ENCODE measurements around the gene BUD31.

DNA sequence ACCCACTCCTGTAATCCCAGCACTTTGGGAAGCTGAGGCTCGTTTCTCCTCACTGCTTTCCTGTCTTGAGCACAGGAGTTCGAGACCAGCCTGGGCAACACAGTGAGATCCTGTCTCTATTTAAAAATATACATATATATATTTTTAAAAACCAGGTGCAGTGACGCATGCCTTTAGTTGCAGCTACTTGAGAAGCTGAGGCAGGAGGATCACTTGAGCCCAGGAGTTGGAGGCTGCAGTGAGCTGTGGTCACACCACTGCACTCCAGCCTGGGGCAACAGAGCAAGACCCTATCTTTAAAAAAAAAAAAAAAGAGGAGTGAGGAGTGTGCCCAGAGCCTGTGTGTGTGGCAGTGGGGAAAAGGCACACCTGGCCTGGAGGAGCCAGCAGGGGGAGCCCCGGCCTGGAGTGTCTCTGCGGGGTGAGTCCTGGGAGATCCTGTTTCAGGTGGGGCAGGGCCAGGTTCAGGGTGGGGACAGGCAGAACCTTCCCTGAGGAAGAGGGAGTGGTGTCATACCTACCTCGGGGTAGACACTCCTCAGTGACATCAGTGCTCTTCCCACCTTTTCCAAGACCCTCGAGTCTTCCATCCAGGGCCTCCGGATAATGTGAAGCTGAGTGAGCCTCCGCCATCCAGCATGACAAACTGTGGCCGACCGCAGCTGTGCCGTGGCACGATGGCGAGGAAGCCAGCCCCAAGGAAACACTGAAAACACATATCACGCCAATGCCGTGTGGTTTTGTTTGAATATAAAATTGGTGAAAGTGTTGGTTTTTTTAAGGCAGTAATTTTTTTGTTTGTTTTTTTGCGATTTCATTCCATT, 43.2 kb upstream of the BUD31 start:
- TF ChIP-seq, protein P1, sequence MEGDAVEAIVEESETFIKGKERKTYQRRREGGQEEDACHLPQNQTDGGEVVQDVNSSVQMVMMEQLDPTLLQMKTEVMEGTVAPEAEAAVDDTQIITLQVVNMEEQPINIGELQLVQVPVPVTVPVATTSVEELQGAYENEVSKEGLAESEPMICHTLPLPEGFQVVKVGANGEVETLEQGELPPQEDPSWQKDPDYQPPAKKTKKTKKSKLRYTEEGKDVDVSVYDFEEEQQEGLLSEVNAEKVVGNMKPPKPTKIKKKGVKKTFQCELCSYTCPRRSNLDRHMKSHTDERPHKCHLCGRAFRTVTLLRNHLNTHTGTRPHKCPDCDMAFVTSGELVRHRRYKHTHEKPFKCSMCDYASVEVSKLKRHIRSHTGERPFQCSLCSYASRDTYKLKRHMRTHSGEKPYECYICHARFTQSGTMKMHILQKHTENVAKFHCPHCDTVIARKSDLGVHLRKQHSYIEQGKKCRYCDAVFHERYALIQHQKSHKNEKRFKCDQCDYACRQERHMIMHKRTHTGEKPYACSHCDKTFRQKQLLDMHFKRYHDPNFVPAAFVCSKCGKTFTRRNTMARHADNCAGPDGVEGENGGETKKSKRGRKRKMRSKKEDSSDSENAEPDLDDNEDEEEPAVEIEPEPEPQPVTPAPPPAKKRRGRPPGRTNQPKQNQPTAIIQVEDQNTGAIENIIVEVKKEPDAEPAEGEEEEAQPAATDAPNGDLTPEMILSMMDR (IDR thresholded peaks at IDR 0.05), result peak; percentile 30 to 64 (median 53)
- TF ChIP-seq POLR2A (IDR thresholded peaks at IDR 0.05) (no peak), POLR2AphosphoS5 (IDR thresholded peaks at IDR 0.05) (no peak), EP300 (IDR thresholded peaks at IDR 0.05) (no peak)
